NK-92 treated with Interleukin-12 subunit alpha and Interleukin-12 subunit beta, amount 100 ng/mL, for 24 hours (cell line): Measurements from ENCODE around the gene PEX7.
"Not testable (repeated sequence)": the region's sequence is repeated elsewhere in the genome, so short reads cannot be mapped to it uniquely, and the experiment has no call there.

ENCODE experiments used
- DNase-seq: peaks from one replicate; lab custom pipeline; 2025; lab: John Stamatoyannopoulos, UW

The PEX7 gene

DNA sequence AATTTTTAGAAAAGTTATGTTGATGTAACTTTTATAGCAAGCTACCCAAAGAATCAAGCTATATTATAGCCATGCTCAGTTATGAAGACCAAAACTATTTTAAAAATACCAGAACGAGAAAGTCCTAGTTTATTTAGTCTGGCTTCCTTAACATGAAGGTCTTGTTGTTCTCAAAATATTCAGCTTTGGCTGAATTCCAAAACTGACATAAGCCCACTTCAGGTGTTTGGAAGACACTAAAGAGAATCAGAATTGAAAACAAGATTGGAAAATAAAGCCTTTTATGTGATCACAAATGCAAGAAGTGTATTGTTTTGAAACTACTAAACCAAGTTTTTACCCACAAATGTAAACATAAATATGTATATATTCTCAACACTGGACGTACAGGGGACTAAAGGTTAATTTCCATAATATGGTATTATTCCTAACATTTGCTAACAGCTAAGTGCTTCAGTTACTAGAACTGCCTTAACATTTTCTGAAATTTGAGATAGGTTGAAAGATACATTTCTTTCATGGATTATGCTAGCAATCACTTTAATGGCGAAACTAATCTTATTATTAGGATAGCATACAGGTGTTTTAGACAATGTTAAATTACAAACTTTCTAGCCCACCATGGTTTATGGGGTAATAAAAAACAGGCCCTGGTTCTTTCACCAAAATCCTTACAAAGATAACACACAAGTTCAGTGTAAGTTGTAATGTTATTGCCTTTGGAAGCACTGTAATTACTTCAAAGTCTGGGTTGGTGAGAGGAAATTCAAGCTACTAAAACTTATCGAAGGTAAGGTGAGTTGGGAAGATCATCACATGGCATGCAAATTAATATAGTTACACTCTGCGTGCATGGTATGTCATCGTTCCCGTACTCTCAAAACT lies 31.7 kb upstream of the PEX7 start:
- DNase-seq, result no peak

DNA sequence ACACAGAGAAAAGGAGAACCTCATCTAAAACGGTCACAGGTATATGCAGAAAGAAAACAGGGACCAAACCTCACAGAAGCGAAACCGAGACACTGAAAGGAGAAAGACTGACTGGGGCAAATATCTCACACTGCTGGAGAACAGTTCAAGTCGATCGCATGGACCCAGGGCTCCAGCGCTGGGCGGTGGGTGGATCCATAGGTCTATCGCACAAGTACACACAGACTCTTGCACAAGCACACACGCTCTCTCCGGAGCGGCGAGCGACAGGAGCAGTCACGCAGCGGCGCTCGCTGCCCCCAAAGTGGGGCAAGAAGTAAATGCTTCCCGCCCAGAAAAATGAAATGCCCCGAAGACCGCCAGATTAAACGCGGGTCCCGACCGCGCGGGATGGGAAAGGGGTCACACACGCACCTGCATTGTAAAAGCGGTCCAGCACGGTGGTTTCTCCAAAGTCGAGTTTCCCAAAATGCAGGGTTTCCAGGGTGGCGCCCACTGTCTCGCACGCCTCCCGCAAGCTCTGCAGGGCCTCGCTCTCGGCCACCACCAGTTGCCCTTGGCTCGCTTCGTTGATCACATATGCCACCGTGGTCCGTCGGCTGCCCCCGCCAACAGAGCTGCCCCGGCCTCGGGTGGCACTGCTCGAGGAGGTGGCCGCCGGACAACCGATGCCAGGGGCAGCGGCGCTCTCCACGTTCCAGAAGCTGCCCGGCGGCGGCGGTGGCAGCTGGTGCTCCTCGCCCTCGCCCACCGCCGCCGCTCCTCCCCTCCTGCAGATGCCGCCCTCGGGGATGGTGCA lies 30.9 kb upstream of the PEX7 start:
- DNase-seq, result peak; percentile 69

DNA sequence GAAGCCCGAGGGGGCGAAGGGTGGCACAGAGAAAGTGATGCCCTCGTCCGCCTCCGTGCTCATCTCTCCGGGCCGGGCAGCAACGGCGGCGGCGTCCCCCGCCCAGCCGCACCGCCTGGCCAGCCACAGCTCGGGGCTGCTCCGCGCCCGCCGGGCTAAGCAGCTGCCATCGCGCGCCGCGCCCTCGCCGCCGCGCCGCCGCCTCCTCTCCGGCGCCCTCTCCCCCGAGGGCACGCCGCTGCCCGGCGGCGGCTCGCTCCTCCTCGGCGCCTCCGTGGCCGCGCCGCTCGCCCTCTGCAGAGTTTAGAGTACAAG lies 30.3 kb upstream of the PEX7 start:
- DNase-seq, result no peak

DNA sequence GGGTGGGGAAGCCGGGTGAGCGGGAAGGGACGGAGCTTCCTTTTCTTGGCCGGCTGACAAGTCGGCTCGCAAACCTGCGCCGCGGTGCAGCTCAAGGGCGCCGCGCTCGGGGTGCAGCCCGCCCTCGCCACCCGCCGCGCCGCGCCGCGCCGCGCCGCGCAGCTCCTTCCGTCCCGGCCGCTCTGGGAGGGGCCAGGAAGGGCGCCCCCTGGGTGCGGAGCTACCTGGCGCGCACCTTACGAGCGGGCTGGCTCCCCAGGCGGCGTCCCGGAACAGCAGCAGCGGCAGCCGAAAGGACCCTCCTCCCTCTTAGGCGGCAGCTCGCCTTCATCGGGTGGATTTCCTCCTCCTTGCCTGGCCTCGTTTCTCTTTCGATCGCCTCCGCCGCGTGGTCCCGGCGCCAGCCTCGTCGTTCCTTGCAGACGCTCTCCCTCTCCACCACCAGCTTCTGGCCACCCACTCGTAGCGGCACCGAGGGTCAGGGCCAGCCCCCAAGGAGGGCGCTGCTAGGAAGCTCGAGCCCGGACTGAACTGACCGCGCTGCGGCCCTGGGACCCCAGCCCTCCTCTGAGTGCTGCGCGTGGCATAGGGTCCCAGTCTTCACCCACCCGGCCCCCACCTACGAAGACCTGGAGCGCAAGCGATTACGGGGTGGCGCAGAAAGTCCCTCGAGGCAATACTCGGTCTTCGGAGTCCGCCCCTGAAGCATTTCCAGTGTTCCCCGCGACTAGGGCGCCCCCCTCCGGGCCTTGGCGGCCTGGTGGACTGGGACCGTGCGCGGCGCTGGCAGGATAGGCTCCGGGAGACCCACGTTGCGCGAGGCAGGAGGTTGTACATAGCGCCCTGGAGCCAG lies 29.8 kb upstream of the PEX7 start, which contains the start of gene MAP3K5:
Gene MAP3K5 (minus strand): TSS at position 68 of the 853 bp plus-strand sequence. CDS start 320 bp downstream, outside the sequence.
- DNase-seq, result peak; percentile 85

DNA sequence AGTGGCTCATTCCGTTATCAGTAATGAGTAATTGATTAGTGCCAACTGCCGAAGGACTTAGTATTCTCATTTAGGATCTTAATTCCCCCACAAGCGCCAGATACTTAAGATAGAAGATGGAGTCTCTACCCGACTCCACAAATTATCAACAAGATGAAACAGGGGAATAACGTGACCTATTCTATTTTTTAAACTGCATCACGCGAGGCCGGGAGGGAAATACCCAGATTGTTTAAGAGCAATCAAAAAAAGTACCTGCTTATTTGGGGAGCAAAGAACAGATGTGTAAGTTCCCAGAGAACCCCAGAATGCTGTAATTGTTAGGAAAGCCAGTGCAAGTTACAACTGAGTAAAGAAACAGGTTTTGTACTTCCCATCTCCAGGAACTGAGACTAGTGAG lies 29.0 kb upstream of the PEX7 start:
- no peak for DNase-seq

DNA sequence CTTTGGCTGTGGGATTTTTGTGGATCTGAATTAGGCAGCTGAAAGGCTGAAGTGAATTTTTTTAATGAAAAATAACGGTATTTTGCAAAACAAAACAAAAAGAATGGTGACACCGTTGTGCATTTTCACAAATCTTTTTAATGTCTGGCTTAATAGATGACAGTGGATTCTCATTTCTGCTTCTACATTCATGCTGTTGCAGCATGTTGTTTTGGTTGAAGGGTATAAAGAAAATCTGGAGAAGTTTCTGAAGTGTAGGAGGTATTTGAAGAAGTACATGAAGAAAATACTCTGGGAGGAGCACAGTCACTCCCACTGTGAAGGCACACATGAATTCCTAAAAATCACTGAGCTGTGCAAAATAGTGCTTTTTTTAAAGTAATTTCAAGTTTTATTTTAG lies 27.0 kb upstream of the PEX7 start:
- DNase-seq, result no peak

DNA sequence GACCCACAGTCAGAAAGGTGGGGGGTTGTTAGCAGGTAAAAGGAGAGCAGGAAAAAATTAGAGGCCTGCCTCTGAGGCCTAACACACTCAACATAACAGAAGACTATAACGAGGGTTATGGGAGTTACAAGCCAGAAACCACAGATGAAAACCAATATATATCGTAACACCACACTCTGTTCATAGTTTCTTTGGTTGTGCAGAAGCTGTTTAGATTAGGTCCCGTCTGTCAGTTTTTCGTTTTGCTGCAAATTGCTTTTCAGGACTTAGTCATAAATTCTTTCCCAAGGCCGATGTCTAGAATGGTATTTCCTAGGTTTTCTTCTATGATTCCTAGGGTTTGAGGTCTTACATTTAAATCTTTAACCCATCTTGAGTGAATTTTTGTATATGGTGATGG lies 26.4 kb upstream of the PEX7 start:
- DNase-seq, result no peak

DNA sequence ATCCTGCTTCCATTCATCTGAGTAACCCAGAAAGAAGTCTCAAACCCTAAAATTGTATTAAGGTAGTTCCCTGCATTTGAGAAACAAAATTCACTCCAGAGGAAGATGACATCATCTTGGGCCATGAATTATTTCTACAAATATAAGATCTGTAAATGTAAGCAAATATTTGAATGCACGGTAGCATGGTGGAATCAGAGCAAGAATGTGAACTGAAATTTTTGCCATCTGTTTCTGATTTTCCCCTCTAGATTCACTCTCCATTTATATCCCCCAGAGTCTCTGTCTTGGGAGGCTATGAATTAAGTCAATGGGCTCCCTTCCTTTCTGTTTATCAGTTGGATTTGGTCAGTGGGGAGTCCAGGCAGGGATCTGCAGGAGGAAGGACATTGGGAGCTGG lies 24.3 kb upstream of the PEX7 start:
- no peak for DNase-seq

DNA sequence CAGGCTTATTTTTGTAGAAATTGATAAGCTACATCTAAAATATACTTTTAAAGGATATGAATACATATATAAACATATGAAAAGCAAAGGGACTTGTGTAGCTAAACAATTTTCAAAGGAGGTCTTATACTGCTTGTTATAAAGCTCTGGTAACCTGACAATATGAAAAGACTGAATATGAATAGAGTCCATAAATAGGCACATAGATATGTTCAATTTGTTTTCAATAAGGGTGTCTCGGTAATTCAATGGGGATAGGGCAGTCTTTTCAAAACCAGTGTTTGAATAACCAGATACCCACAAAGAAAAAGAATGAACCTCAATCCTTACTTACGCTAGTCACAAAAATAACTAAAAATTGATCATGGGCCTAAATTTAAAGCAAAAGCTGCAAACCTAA lies 20.8 kb upstream of the PEX7 start:
- DNase-seq, result no peak

DNA sequence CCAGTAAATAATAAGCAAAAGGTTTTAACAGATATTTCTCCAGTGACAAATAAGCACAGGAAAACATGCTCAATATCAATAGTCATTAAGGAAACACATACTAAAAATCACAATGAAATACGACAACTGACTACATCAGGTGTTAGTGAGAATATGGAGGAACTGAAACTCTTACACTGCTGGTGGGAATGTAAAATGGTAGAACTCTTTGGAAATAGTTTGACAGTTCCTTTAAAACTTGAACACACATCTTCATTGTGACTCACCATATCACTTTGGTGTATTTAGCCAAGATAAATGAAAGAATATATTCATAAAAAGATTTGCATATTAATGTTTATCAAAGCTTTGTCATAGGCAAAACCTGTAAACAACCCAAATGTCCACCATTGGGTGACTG lies 18.8 kb upstream of the PEX7 start:
- DNase-seq, result no peak

DNA sequence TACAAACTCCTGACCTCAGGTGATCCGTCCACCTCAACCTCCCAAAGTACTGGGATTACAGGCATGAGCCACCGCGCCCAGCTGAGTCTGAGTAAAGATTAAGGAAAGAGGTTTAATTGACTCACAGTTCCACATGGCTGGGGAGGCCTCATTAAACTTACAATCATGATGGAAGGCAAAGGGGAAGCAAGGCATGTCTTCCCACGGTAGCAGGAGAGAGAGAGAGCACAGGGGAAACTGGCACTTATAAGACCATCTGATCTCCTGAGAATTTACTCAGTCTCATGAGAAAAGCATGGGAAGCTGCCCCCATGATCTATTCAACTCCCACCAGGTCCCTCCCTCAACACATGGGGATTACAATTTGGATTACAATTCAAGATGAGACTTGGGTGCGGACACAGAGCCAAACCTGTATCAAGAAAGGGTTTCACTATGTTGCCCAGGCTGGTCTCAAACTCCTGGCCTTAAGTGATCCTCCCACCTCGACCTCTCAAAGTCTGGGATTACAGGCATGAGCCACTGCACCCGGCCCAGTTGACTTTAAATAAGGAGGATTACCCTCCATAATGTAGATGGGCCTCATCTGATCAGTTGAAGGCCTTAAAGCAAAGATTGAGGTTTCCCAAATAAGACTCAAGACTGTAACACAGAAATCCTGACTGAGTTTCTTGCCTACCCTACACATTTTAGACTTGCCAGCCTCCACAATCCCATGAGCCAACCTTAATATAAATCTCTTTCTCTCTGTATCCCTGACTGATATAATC lies 13.1 kb upstream of the PEX7 start:
- no peak for DNase-seq

DNA sequence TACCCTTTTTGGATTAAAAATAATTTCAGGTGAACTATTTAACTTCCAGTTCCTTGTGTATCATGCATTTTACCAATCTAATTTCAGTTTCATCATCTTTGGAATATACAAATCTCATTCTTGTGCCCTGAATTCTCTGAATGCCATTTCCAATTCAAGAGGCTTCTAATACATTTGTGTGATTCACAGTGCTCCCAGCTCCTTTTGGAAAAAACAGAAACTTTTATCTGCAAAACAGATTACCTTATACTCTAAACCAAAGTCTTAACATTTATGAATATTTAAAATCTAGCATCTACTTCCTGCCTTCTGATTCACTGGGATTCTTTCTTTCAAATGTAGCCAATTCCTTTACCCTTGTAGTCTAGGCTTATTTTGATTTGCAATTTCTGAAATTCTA lies 11.1 kb upstream of the PEX7 start:
- DNase-seq, result no peak

DNA sequence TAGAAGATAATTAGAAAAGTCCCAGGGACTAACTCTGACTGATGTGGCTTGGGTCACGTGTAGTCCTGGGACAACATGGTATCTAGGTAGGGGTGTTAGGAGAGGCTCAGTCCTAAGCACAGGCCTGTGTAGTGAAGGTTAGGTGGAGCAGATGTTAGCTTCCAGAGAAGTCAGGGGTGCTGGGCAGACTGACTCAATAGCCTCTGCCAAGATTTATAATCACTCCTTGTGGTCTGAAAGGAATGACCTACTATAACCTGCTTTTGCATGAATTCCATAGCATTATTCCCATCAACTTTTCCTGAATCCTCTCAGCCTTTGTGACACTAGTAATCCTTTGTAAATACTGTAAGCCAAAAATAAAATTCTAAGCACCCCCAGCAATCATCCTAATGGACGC lies 10.2 kb upstream of the PEX7 start:
- no peak for DNase-seq

DNA sequence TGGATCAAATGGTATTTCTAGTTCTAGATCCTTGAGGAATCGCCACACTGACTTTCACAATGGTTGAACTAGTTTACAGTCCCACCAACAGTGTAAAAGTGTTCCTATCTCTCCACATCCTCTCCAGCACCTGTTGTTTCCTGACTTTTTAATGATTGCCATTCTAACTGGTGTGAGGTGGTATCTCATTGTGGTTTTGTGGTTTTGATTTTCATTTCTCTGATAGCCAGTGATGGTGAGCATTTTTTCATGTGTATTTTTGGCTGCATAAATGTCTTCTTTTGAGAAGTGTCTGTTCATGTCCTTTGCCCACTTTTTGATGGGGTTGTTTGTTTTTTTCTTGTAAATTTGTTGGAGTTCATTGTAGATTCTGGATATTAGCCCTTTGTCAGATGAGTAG lies 6.8 kb upstream of the PEX7 start:
- not testable (repeated sequence) for DNase-seq

DNA sequence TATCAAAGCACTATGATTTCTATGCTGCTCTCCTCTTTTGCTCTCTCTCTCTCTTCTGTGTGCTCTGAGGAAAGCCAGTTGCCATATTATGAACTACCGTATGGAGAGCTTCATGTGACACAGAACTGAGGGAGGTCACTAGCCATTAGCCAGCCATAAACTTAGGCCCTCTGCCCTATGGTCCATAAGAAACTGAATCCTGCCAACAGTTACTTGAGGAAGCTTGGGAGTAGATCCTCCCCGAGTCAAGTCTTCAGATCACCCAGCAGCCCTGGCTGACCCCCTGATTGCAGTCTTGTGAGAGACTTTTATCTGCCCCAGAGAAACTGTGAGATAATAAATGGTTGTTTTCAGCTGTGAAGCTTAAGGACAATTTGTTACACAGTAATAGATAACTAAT lies 5.7 kb upstream of the PEX7 start:
- no peak for DNase-seq

DNA sequence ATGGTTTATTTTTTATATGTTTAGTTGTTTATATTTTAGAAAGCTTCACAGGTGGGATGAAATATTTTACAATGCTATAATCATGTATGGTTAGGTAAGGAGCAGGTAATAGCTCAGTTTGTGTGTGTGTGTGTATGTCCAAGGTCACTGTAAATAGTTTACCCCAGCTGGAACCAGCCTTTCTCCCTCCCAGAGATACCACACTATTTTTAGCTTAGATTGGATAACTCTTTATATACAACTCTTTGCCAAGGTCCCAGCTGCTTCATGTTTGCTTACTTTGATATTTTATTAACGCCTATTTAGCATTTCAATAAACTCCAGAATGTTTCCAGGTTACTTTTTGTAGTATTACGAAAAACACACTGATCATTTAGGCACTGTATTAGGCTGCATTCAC lies 1.8 kb upstream of the PEX7 start:
- DNase-seq, result no peak

DNA sequence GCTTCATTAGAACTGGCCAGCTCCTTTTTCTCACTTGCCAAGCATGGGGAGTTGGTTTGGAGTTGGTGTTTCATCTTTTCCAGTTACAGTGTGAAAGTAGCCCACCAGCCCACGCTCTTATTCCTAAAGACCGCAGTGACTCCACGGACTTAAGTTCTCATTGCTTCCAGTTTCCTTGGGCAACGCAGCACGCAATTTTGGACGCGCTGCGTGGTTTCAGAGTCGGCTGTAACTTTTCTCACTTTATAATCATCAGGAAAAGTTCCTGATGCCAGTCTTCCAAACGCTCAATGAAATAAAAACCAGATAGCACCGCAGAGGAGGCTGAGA lies 381 bp upstream of the PEX7 start:
- DNase-seq, result peak; percentile 8

DNA sequence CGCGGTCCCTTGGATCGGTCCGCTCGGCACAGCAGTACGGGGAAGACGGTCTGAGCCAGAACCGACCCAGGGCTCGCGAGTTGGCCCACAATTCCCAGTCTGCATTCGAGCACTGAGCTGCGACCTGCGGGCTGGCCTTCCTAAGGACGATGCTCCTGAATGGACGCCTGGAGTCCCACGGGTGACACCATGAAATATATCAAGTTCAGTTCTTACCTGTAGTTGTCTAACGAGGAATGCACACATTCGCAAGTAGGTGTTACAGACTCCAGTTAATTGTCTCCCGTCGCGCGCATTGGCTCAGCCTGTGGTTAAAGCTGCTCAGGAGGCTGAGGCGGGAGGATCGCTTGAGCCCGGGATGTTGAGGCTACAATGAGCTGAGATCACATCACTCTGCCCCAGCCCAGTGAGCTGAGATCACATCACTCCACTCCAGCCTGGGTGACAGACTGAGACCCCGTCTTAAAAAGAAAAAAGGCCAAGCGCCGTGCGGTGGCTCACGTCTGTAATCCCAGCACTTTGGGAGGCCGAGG lies 802 bp downstream of the PEX7 start:
- DNase-seq, result no peak

DNA sequence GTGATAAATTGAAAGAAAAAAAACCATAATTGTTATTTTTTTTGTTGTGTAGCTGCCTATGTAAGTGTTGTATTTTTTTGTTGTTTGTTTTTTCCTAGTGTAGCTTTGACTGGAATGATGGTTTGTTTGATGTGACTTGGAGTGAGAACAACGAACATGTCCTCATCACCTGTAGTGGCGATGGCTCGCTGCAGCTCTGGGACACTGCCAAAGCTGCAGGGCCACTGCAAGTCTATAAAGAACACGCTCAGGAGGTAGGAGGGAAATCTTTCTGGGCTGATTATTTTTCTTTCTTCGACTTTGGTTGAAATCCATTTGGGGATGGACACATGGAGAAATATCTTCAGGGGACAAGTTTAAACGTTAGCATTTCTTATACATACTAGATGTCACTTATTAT lies 3.8 kb downstream of the PEX7 start:
- no peak for DNase-seq

DNA sequence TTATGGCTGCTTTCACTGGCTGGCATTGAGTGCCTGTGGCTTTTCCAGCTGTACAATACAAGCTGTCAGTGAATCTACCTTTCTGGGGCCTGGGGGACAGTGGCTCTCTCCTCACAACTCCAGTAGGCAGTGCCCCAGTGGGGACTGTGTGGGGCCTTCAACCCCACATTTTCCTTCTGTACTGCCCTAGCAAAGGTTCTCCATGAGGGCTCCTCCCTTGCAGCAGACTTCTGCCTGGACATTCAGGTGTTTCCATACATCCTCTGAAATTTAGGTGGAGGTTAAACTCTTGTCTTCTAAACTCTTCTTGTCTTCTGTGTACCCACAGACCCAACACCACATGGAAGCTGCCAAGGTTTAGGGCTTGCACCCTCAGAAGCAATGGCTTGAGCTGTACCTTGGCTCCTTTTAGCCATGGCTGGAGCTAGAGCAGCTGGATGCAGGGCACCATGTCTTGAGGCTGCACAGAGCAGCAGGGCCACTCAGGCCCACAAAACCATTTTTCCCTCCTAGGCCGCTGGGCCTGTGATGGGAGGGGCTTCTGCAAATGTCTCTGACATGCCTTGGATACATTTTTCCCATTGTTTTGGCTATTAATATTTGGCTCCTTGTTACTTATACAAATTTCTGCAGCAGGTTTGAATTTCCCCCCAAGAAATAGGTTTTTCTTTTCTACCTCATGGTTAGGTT lies 9.6 kb downstream of the PEX7 start:
- DNase-seq, result no peak
